Hepatocyte (in vitro differentiated cells): ENCODE measurements around the gene APOE.

Experiments used
- CTCF ChIP-seq: fragments of 200-600 bp; sonication (generic); IDR thresholded peaks from 2 replicates; pipeline ENCODE4 v1.5.1; 2016; ENCODE audit warnings: antibody characterized with exemption, mild to moderate bottlenecking; ENCODE audit not compliant: poor library complexity
- EZH2phosphoT487 ChIP-seq: fragments of 200-600 bp; sonication (generic); IDR thresholded peaks from one replicate; pipeline ENCODE4 v1.6.1; 2018; ENCODE audit warnings: antibody characterized with exemption, mild to moderate bottlenecking, low read depth, moderate library complexity; ENCODE audit not compliant: unreplicated experiment, severe bottlenecking

- no peak for TF ChIP-seq EZH2phosphoT487
- TF ChIP-seq CTCF, result no peak
Observed at GRCh38 chr19:44925114-44925891, 19.7 kb downstream of the APOE start.
